ENCODE measurements around the gene SVIL.
"Not testable (repeated sequence)": the region's sequence is repeated elsewhere in the genome, so short reads cannot be mapped to it uniquely, and the experiment has no call there.

Gene SVIL

GRCh38 chr10:29576681-29577080 is 58.1 kb downstream of the SVIL start:
- DNase-seq (ENCODE audit: low read depth in 2 of 2), result no peak

DNA sequence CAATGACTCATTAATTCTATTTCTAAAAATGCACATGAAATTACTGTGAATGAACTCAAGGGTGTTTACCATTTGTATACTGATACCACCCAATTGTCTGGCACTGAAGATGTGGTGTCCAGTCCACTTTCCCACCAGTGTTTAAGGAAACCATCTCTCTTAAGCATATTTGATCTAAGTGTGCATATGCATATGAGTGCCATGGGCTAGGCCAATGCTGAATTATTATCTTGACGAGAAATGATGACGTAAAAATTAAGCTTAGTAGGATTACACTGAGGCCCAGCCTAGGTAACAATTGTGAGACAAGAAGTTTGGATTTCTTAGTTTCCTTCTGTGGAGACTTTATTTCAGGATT is 59.7 kb downstream of the SVIL start:
- no peak for DNase-seq (ENCODE audit: low read depth in 2 of 2)

GRCh38 chr10:29574212-29575097 is 60.3 kb downstream of the SVIL start:
- DNase-seq (ENCODE audit: low read depth in 2 of 2), result not testable (repeated sequence)

- DNase-seq (ENCODE audit: low read depth in 2 of 2), result not testable (repeated sequence)
These were observed 64.5 kb downstream of the SVIL start for GRCh38 chr10:29570248-29570647.

GRCh38 chr10:29569795-29570194 is 65.0 kb downstream of the SVIL start:
- no peak for DNase-seq (ENCODE audit: low read depth in 2 of 2)

DNA sequence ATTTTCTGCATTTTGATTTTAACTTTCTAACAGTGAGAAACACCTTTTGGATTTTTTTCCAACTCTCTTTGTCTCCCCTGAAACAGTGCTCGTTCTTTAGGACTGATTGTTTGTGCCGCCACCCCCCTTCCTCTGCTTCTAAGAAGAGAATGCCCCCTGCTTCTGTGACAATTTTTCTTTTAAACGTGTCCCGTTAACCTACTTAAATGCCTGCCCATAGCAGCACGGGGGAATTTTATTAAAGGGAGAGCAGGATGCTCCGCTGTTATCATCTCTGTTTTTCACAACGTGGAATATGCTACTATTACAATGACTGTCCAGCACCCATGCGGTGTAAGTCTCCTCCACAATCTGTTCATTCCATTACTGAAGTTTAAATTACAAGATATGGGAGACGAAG is 67.8 kb downstream of the SVIL start:
- DNase-seq (ENCODE audit: low read depth in 2 of 2), result no peak

DNA sequence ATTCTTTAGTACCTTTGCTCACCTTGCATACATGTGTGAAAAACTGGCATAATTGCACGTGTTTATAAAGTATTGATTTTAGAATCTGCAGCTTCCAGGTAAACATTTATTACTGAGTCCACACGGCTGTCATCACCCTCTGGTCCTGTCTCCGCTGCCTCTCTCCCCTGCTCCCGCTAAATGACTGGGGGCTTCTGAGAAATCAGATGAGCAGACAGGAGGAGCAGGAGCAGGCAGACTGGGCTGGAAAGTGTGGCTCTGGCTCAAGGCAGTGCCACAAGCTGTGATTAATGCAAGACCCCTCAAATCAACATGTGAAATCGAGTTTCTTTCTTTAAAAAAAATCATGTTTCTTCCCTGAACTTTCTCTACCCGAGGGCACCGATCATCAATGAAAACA is 68.6 kb downstream of the SVIL start:
- DNase-seq (ENCODE audit: low read depth in 2 of 2), result not testable (repeated sequence)

GRCh38 chr10:29563420-29564035 is 71.2 kb downstream of the SVIL start:
- DNase-seq (ENCODE audit: low read depth in 2 of 2), result no peak

- not testable (repeated sequence) for DNase-seq (ENCODE audit: low read depth in 2 of 2)
These were observed 71.8 kb downstream of the SVIL start for GRCh38 chr10:29563006-29563405.

GRCh38 chr10:29559996-29560395 is 74.8 kb downstream of the SVIL start:
- DNase-seq (ENCODE audit: low read depth in 2 of 2), result no peak

DNA sequence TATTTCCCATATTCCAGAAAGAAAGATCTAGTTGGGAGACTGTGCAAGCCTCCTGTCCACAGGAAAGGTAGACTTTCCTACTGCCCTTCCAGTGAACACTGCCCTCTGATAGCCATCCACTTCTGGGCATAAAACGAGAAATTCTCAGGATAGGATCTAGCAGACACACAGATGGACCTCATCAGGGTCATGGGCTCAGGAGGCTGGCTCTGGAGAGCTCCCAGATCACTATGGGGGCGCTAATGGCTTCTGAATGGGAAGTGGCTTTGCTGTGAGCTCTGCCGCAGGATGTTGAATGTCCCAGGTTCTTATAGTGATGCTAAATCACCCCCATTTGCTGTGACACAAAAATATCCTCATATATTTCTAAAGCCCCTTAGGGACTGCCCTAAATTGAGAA is 77.1 kb downstream of the SVIL start:
- DNase-seq (ENCODE audit: low read depth in 2 of 2), result no peak

DNA sequence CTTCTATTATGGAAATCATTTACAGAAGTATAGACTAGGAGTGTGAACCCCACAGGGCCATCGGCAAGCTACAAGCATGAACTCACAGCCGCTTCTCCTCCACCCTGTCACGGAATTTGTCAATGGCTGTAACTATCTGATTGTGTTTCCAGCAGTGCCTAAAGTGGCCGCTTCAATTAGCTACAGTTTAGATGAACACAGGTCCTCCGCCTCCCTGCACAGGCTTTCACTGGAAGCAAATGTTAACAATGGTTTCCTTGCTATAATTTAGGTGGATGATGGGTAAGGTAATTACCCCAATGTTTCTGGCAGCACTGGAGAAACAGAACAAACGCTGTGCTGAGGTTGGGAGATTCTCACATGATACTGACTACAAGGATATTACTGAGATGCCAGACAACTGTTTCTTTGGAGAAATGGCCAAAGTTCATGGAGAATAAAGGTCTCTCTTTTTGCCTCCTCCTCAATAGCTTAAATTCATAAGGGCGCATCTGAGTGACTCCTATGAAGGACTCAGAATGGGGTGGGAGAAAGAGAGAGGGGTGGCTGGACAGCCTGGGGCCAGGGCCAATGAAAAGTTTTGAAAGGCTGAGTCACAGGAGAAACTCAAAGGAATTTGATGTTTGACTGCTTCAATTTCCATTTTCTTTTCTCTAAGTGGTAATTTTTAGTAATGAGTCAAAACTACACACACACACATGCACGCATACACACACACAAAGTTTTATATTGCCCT is 78.9 kb downstream of the SVIL start:
- DNase-seq (ENCODE audit: low read depth in 2 of 2), result no peak

DNA sequence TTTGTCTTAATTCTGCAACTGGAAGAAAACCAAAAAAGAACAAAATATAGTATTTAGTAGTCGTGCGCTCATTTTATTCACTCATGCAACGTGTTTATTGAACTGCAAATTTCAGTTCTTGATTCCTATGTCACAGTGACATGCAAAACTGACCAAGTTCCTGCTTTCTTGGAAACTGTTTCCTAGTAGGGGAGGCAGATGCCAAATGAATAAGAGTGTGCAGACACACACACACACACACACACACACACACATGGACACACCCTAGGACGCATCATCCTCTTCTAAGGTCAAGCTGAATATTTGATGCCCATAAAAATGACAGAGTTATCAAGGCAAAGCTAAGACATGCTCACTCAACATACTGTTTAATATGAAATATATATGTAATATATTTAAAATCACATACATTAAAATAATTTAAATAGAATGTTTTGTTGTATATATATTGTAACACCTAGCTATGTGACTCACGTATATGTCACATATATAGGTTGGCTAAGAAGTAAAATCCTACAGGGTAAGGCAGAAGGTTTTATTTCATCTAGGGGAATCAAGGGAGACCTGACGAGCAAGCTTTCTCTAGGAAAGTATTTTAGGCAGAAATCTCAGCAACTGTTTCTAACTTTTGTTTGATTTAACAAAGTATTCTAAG is 79.6 kb downstream of the SVIL start:
- DNase-seq (ENCODE audit: low read depth in 2 of 2), result no peak

- no peak for DNase-seq (ENCODE audit: low read depth in 2 of 2)
These were observed 80.1 kb downstream of the SVIL start for GRCh38 chr10:29554660-29555059.

DNA sequence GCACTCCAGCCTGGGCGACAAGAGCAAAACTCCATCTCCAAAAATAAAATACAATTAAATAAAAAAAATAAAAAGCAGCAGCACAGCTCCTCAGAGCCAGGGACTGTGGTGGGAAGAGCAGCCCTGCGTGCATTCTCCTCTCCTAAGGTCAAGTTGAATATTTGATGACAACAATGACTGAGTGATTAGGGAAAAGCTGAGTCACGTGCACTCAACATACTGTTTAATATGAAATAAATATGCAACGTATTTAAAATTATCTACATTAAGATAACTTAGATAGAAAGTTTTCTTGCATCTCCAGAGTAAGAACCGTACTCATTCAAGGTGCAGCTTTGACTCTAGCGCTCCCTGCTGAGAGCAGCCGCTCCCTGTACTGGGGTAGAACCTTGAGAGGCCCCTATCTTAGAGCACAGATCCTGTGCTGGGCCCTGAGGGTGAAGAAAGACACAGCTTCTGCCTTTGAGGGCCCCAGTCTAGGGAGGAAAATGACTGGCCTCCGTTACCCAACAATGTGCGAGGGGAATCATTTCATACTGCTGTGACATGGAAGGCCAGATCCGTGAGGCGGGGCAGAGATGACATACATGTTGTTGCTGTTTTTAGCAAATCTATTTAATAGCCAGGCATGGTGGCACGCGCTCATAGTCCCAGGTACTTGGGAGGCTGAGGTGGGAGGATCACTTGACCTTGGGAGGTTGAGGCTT is 81.1 kb downstream of the SVIL start:
- no peak for DNase-seq (ENCODE audit: low read depth in 2 of 2)

- not testable (repeated sequence) for DNase-seq (ENCODE audit: low read depth in 2 of 2)
These were observed 81.7 kb downstream of the SVIL start for GRCh38 chr10:29553116-29553515.

GRCh38 chr10:29549493-29549892 is 85.3 kb downstream of the SVIL start:
- not testable (repeated sequence) for DNase-seq (ENCODE audit: low read depth in 2 of 2)

DNA sequence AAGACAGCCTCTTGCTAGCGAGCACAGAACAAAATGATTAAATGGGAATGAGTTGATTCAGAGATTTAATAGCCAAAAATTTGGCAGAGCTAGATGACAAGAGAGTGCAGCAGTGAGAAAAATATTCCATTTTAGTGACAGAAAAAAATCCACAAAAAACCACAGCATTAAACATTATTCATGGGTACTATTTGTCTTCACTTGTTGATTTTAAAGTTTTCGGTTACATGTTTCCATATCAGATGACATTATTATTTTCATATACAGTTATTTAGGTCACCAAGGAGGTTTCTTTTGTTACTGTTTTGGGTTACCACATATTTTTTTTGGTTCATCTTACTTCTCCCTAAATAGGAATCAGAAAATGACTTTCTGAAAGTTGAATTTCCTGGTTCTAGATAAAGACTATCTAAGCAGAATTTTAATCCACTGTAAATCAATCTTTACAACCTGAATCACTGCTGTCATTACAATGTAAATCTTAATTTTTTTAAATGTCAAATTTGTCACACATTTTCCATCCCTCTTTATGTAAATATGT is 87.9 kb downstream of the SVIL start:
- no peak for DNase-seq (ENCODE audit: low read depth in 2 of 2)

DNA sequence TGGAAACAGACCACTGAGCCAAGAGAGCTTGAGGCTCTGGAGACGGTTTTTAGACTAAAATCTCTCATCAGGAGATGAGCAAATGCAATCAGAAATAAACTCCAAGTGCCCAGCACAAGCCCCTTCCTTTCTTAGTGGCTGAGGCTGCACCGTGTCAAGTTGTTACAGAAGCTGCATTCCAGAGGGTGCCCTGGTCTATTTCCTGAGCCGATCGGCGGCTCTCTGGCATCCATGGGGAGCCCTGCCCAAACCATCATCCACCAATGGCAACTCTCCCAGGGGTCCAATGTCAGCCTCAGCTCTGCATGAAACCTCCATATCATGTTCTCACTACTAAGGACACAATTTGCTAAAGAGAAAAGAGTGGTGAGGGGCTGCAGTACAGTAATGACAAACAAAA is 89.6 kb downstream of the SVIL start:
- DNase-seq (ENCODE audit: low read depth in 2 of 2), result no peak

- no peak for DNase-seq (ENCODE audit: low read depth in 2 of 2)
These were observed 91.1 kb downstream of the SVIL start for GRCh38 chr10:29543715-29544114.

DNA sequence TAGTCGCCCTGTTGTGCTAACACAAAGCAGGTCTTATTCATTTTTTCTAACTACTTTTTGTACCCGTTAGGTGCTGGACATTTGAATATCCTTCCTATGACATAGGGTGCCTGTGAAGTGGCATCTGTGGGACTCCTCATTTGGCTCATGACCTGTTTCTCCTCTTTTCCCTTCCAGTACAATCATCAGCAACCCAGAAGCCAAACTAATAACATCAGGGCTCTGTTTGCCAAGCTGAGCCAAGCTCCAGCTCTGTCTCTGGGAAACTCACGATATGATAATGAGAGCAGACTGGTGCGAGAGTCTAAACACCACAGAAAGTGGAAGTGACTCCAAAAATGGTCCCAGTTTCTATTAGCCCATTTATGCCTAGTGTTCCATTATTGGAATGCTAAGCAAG is 92.0 kb downstream of the SVIL start:
- no peak for DNase-seq (ENCODE audit: low read depth in 2 of 2)
